GM19193 (cell line): ENCODE data around the gene LILRA5.

Experiments
- POLR2A ChIP-seq: IDR thresholded peaks from 4 replicates; pipeline ENCODE4 v1.6.1; 2011; ENCODE audit not compliant: insufficient read depth, insufficient read length; ENCODE audit errors: extremely low read depth

The LILRA5 gene

DNA sequence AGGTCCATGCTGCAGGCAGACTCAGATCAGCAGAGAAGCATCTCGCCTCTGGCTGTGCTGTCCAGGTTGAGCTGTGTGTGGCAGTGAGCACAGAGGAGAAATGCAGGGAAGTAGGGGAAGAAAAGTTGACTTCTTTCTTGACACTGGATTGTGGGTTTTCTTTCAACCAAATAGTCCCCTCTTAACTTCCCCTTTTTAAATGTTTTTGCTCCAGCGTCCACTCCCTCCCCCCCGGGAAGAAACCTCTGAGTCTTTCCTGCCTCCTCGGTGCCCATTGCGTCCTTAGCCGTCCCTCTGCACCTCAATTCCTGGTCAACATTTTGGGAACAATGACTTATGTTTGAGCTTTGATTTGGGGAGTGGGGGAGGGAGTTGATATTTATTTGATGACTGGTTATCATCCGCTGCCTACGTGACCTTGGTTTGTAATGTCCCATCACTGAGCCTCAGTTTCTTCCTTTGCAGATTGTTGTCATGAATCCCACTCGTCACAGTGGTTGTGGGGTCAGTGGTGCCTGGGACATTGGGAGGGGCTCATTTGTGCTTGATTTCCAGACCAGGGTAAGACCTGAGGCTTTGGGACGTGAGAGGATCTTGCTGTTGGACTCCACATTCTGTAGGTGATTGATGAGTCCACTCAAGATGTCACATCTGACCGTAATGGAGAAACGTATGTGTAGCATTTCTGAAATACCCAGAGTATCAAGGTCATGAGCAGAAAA, 31.8 kb downstream of the LILRA5 start, which contains the start of gene LILRB2:
Gene LILRB2 (minus strand): TSS at position 104 of the 722 bp plus-strand sequence. CDS start 614 bp downstream, outside the sequence.
- TF ChIP-seq POLR2A = no peak

DNA sequence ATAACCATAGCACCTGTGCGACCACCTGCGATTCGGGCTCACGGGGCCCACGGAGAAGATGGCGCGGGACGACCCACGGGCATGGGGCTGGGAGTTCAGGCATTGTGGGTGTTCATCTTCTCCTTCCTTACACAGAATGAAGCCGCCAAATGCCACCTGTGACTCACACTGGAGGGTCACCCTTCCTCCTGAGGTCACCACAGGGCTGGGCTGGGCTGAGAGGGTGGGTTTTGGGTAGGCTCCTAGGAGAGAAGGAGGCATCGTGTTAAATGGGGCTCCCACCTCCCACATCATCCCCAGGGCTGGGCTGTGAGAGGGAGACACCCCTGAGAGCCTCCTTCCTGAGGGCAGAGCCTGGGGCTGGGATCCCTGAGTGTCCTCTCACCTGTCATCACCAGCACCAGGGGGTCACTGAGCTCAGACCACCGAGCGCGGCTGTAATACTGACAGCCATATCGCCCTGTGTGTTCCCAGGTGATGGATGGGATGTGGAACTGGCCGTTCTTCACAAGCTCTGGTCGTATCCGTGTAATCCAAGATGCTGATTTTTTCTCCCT, 33.5 kb downstream of the LILRA5 start:
- no peak for TF ChIP-seq POLR2A

DNA sequence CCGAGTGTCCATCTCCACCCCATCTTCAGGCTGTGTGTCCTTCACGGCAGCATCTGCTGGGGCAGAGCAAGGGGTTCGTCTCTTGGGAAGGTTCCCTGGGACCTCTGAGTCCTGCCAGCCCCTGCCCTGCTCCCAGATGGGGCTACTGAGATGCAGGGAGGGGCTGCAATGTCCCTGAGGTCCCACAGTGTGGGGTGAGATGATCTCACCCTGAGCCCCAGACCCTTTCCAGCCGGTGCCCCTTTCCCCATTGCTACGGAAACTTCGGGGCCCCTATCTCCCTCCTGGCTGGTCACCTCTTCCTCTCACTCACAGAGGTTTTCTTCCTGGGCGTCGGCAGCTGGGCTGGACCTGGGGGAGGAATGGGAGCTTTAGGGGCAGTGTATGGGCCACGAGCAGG, 37.0 kb downstream of the LILRA5 start:
- no peak for TF ChIP-seq POLR2A

DNA sequence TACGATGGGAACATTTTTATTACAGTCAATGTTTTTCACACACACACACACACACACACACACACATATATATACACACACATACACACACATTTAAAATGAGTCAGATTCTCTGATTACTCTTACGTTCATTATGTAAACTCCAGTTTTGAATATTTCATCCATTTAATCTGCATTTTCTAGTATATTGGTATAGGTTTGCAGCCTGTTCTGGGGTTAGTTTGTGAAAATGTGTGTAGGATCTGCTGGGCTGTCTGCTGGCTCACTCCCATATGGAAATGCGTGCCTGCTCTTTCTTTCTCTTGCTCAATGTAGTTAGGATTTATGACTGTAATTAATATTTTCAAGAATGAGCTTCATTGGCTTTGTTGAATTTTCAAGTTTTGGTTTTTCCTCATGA, 39.1 kb downstream of the LILRA5 start:
- no peak for TF ChIP-seq POLR2A

DNA sequence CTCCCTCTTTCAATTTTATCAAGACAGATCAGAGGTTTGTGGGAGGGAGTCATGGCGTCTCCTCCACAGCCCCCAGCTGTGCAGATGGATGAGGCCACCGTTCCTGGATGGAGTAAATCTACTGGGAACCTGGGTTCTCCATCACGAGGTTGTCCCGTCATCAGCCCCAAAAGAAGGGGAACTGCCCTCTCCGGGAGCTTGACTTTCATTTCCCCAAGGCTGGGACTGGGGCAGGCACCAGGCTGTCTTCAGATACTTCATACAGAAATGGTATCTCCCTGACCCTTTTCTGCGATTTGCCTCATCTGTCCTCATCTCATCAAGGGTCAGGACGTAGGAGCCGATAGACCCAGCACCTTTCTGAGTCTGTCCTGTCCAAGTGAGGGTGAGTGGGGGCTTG, 41.9 kb downstream of the LILRA5 start:
- no peak for TF ChIP-seq POLR2A

DNA sequence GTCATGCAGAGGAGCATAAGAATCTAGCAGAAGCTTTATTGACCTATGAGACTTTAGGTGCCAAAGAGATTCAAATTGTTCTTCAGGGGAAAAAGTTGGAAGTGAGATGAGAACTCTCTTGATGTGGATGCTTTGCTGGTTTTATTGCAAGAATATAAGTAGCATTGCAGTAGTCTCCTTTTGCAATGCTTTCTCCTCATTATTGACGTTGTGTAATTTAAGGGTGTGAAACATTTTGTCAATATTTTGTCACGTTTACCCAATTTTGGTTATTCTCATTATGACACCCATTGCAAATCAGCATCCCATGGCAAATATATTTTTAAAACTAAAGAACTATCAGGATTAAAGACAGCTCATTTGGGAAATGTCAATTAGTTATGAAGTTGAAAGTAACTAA, 44.0 kb downstream of the LILRA5 start:
- TF ChIP-seq POLR2A = no peak

DNA sequence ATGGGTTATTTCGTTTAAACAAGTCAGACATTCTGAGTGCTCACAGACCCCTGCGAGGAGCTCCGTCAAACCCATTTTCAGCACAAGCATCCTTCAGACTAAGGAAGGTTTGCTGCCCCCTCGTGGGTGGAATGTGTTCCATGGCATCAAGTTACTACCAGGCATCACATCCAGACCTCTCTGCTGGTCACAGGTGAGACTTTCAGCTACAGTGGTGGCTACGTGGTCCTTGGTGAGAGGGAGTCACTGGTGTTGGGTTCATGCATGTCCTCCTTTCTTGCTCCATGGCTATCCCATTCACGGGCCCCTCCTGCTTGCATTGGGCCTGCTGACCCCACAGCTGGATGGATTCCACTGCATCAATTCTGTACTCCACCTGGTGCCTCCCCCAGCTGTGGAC, 46.8 kb downstream of the LILRA5 start:
- no peak for TF ChIP-seq POLR2A

DNA sequence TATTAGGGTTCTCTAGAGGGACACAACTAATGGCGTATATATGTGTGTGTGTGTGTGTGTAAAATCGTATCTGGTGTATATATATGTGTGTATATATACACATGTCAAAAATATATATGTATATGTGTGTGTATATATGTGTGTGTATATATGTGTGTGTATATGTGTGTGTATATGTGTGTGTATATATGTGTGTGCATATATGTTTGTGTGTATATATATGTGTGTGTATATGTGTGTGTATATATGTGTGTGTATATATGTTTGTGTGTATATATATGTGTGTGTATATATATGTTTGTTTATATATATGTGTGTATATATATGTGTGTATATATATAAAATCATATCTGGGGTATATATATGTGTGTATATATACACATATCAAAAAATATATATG, 50.5 kb downstream of the LILRA5 start:
- no peak for TF ChIP-seq POLR2A

DNA sequence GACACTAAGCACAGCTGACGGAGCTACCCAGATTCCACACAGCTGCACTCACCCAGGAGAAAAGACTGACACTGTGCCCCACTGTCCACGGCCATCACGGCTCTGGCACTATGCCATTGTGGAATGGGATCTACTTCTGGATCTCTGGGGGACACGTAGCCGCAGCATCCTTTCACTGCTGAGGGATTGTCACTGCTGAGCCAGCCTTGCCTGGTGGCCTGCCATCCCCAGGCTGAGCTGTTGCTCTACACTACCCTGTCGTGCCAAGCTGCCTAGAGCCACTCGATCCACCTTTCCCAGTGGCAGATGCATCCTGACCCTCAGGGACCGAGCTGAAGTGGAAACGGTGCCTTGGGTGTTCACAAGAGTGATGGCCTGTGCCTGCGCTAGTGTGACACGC, 50.9 kb downstream of the LILRA5 start:
- no peak for TF ChIP-seq POLR2A

DNA sequence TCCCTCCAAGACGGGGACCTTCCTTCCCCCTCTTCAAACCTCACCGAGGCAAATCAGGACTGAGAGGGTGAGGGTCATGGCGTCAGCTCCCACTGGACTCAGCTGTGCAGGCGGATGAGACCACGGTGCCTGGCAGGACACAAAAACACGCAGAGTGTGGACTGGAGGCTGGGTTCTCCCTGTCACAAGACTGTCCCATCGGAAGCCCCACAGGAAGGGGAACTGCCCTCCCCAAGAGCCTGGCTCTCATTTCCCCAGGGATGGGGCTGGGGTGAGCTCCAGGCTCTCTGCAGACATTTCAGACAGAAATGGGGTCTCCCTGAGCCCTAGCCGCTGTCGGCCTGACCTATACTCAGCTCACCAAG, 55.9 kb downstream of the LILRA5 start, which contains the start of gene LILRB5:
Gene LILRB5 (minus strand): TSS at position 158 of the 365 bp plus-strand sequence. CDS start 80 bp downstream, at position 78.
- no peak for TF ChIP-seq POLR2A
